Measurements from ENCODE around the gene THADA.

The THADA gene

GRCh38 chr2:43438858-43439655 is 156.8 kb downstream of the THADA start:
- DNase-seq = no peak

GRCh38 chr2:43438342-43438741 is 157.5 kb downstream of the THADA start:
- DNase-seq = no peak

GRCh38 chr2:43437363-43437762 is 158.5 kb downstream of the THADA start:
- no peak for DNase-seq

GRCh38 chr2:43436431-43436830 is 159.4 kb downstream of the THADA start:
- no peak for DNase-seq

- no peak for DNase-seq
Measured at GRCh38 chr2:43435746-43436145, 160.1 kb downstream of the THADA start.

GRCh38 chr2:43430489-43430888 is 165.3 kb downstream of the THADA start:
- DNase-seq = no peak

GRCh38 chr2:43429369-43429768 is 166.5 kb downstream of the THADA start:
- DNase-seq = no peak

GRCh38 chr2:43427032-43427424 is 168.8 kb downstream of the THADA start:
- no peak for DNase-seq

GRCh38 chr2:43426305-43427031 is 169.4 kb downstream of the THADA start:
- peak; percentile 65 for DNase-seq

- DNase-seq = no peak
Measured at GRCh38 chr2:43425659-43426058, 170.2 kb downstream of the THADA start.

GRCh38 chr2:43424262-43425207 is 171.3 kb downstream of the THADA start:
- no peak for DNase-seq

- no peak for DNase-seq
Measured at GRCh38 chr2:43423941-43424261, 171.9 kb downstream of the THADA start.

GRCh38 chr2:43421194-43421593 is 174.6 kb downstream of the THADA start:
- DNase-seq = no peak

- no peak for DNase-seq
Measured at GRCh38 chr2:43420389-43420801, 175.4 kb downstream of the THADA start.

GRCh38 chr2:43419876-43420275 is 176.0 kb downstream of the THADA start:
- no peak for DNase-seq

GRCh38 chr2:43419243-43419642 is 176.6 kb downstream of the THADA start:
- DNase-seq = no peak

- no peak for DNase-seq
Measured at GRCh38 chr2:43418680-43419079, 177.2 kb downstream of the THADA start.

- no peak for DNase-seq
Measured at GRCh38 chr2:43417300-43417699, 178.5 kb downstream of the THADA start.

GRCh38 chr2:43415592-43415991 is 180.2 kb downstream of the THADA start:
- no peak for DNase-seq

GRCh38 chr2:43414586-43415135 is 181.2 kb downstream of the THADA start:
- no peak for DNase-seq

- DNase-seq = no peak
Measured at GRCh38 chr2:43414033-43414432, 181.8 kb downstream of the THADA start.

- DNase-seq = no peak
Measured at GRCh38 chr2:43412114-43412753, 183.6 kb downstream of the THADA start.
